ENCODE measurements around the gene NSMF. TPM values are rescaled to one million over a fixed set of nuclear protein-coding genes. Genes with fewer than 3 reads are reported as not detected.

The NSMF gene
- total and polyA plus RNA-seq, 2 of the 8 experiments (the other 6 are each of a cell fraction or from before 2014, with no cell fraction given): 56.7 to 65.1 TPM

- TF ChIP-seq, protein P1, sequence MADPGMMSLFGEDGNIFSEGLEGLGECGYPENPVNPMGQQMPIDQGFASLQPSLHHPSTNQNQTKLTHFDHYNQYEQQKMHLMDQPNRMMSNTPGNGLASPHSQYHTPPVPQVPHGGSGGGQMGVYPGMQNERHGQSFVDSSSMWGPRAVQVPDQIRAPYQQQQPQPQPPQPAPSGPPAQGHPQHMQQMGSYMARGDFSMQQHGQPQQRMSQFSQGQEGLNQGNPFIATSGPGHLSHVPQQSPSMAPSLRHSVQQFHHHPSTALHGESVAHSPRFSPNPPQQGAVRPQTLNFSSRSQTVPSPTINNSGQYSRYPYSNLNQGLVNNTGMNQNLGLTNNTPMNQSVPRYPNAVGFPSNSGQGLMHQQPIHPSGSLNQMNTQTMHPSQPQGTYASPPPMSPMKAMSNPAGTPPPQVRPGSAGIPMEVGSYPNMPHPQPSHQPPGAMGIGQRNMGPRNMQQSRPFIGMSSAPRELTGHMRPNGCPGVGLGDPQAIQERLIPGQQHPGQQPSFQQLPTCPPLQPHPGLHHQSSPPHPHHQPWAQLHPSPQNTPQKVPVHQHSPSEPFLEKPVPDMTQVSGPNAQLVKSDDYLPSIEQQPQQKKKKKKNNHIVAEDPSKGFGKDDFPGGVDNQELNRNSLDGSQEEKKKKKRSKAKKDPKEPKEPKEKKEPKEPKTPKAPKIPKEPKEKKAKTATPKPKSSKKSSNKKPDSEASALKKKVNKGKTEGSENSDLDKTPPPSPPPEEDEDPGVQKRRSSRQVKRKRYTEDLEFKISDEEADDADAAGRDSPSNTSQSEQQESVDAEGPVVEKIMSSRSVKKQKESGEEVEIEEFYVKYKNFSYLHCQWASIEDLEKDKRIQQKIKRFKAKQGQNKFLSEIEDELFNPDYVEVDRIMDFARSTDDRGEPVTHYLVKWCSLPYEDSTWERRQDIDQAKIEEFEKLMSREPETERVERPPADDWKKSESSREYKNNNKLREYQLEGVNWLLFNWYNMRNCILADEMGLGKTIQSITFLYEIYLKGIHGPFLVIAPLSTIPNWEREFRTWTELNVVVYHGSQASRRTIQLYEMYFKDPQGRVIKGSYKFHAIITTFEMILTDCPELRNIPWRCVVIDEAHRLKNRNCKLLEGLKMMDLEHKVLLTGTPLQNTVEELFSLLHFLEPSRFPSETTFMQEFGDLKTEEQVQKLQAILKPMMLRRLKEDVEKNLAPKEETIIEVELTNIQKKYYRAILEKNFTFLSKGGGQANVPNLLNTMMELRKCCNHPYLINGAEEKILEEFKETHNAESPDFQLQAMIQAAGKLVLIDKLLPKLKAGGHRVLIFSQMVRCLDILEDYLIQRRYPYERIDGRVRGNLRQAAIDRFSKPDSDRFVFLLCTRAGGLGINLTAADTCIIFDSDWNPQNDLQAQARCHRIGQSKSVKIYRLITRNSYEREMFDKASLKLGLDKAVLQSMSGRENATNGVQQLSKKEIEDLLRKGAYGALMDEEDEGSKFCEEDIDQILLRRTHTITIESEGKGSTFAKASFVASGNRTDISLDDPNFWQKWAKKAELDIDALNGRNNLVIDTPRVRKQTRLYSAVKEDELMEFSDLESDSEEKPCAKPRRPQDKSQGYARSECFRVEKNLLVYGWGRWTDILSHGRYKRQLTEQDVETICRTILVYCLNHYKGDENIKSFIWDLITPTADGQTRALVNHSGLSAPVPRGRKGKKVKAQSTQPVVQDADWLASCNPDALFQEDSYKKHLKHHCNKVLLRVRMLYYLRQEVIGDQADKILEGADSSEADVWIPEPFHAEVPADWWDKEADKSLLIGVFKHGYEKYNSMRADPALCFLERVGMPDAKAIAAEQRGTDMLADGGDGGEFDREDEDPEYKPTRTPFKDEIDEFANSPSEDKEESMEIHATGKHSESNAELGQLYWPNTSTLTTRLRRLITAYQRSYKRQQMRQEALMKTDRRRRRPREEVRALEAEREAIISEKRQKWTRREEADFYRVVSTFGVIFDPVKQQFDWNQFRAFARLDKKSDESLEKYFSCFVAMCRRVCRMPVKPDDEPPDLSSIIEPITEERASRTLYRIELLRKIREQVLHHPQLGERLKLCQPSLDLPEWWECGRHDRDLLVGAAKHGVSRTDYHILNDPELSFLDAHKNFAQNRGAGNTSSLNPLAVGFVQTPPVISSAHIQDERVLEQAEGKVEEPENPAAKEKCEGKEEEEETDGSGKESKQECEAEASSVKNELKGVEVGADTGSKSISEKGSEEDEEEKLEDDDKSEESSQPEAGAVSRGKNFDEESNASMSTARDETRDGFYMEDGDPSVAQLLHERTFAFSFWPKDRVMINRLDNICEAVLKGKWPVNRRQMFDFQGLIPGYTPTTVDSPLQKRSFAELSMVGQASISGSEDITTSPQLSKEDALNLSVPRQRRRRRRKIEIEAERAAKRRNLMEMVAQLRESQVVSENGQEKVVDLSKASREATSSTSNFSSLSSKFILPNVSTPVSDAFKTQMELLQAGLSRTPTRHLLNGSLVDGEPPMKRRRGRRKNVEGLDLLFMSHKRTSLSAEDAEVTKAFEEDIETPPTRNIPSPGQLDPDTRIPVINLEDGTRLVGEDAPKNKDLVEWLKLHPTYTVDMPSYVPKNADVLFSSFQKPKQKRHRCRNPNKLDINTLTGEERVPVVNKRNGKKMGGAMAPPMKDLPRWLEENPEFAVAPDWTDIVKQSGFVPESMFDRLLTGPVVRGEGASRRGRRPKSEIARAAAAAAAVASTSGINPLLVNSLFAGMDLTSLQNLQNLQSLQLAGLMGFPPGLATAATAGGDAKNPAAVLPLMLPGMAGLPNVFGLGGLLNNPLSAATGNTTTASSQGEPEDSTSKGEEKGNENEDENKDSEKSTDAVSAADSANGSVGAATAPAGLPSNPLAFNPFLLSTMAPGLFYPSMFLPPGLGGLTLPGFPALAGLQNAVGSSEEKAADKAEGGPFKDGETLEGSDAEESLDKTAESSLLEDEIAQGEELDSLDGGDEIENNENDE (IDR thresholded peaks at IDR 0.05; ENCODE audit: insufficient replicate concordance, low read length): no peak
- no peak for TF ChIP-seq ASH2L (IDR thresholded peaks at IDR 0.05; ENCODE audit: low read length)
Measured at GRCh38 chr9:137433349-137433915, 25.7 kb downstream of the NSMF start (continued).

Data from H1 (cell line).